Stimulated activated CD4-positive, alpha-beta T cell treated with anti-CD3 and anti-CD28 coated beads, Interleukin-4, amount 100 ng/mL, for 4 hours (primary cell): Measurements from ENCODE around the gene ATP9A.
A peak's percentile ranks its signal among the peaks of the same experiment; 100 is the strongest.

Experiments
- DNase-seq, 2 experiments: peaks; one replicate each; pipeline ENCODE4 v3.0.0-alpha.2; 2020

The ATP9A gene

DNA sequence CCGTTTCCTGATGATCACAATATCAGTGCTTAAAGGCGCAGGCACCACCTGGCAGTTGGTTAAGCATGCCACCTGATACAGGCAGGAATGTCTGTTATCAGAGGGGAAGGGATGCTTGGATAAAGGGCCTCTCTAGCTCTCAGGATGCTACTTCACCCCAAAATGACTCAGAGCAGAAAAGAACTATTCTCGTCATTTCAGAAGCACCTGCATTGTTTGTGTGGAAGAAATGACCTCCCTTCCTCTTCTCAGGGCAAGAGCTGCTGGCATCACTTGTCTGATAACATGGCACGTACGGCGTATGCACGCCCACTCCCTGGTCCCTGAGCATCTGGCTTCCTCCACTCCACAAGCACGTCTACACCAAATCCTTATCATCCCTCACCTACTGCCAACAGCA is 47.3 kb downstream of the ATP9A start:
- DNase-seq = no peak

GRCh38 chr20:51720384-51720783 is 47.8 kb downstream of the ATP9A start:
- DNase-seq = no peak

- no peak for DNase-seq
Observed at GRCh38 chr20:51715856-51716185, 52.4 kb downstream of the ATP9A start.

DNA sequence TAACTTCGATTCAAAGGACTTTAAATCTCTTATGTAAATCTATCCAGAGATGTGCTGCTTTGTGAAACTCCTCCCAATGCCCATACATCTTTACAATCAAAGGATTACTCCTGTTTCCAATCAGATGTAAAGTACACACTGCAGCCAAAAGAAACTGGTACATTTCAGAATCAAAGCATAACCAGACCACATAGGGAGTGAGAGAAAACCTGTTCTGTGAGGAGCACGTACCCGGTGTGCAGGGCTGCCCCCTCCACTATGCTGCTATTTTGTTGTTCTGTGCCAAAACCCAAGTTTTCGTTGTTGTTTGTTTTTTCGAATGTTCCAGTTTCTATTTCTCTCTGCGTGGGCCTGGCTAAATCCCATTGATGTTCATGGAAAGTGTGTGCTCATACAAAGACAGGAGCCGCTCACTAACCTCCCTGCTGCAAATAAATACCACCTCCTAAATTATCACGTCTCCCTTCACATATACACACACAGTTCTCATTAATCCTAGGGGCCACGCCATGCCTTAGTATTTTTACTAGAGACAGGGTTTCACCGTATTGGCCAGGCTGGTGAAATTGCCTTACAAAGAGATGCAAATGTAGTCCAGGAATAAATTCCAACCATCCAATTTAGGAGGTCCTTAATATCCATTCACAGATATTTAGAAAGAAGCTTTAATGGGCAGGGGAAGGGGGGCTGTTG is 52.9 kb downstream of the ATP9A start:
- DNase-seq = no peak

- DNase-seq = no peak
Observed at GRCh38 chr20:51713213-51713598, 55.0 kb downstream of the ATP9A start.

- DNase-seq = no peak
Observed at GRCh38 chr20:51712501-51713212, 55.5 kb downstream of the ATP9A start.

GRCh38 chr20:51711426-51711825 is 56.8 kb downstream of the ATP9A start:
- no peak for DNase-seq

GRCh38 chr20:51710361-51710894 is 57.8 kb downstream of the ATP9A start:
- DNase-seq = no peak

DNA sequence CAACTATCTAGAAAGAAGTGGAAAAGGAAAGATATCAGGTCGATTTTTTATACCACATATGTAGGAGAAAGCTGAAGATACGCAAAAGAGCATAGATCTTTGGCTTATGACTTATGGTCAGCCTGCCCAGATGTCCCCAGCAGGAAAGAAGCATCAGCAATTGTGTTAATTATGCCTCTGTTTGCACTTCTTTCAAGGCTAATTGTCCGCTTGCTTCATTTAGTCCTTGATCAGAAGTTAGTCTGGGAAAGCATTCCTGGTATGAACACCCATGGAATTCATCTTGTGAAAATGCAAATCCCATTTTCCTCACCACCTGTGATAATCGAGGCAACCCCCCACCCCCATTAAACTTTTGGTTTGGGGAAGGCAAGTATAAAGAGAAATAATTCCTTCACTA is 62.8 kb downstream of the ATP9A start:
- no peak for DNase-seq

- DNase-seq = no peak
Observed at GRCh38 chr20:51703400-51704287, 64.5 kb downstream of the ATP9A start.

DNA sequence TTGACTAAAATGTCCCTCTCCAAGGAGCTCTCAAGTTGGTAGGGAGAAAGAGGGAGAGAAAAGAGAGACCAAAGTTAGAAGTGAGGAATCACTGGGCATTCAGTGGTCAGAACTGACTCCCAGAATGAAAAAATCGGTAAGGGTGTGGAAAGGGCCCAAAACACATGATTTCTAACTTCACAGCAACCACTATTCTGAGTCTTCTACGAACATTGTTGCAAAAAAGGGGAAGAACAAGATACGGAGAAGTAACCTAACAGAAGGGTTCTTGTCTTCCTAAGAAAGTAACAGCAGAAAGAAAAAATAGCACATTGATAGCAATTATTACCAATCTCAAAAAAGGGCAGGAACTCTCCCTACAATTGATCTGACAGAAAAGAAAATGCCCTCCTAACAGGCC is 65.6 kb downstream of the ATP9A start:
- no peak for DNase-seq

DNA sequence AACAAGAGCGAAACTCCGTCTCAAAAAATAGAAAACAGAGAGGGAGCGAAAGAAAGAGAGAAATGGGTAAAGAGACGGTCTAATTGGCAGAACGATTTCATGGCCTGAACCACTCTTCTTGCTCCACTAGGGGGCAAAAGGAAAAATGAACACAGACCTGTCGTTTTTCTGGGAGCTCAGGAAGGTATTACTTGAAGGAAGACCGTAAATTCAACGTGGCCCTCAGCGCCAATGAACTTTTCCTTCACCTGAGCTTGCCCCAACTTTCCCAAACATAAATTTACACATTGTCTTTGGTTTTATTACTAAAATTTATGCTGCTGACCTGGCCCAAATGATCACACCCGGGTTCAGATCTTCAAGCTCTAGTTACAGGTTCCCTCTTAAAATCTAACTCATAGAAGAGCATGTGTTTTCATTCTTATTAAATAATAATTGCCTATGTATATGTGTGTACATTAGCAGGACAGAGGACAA is 67.3 kb downstream of the ATP9A start:
- DNase-seq = no peak

DNA sequence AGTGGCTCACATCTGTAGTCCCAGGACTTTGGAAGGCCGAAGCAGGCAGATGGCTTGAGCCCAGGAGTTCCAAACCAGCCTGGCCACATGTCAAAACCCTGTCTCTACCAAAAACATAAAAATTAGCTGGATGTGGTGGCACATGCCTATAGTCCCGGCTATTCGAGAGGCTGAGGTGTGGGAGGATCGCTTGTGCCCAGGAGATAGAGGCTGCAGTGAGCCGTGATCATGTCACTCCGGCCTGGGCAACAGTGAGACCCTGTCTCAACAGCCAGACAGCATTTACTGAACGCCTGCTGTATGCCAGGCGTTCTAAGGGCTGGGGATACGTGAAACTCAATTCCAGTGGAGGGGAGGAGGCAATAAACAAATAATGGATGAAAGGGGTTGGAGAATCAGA is 69.9 kb downstream of the ATP9A start:
- DNase-seq = no peak

DNA sequence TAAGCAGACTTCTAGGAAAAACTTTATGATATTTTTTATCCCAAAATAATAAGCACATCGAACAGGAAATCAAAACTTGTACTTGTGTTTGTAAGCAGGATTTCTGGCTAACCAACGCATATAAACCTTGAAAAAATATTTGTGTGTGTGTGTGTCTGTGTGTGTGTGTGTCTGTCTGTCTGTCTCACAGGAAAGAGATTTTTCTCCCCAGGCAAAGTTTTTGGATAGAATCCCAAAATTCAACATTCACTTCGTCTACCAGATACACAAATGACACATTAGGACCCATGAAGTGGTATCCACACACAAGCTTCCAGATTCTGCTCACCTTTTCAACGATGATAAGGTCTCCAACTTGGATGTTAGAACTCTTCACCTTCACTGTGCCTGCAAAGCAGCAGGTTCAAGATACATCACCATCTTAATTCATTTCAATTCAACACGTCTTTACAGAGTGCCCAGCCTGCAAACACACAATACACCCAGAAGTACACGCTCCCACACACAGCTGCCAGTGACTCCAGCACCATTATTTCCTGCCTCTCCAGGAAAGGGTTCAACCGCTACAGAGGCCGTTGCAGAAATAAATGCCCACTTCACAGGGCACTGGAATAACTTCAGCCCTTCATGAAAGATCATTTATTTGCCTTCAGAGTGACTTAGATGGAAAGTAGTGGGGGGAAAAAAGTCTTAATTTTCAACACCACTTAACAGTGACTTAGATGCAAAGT is 70.9 kb downstream of the ATP9A start:
- DNase-seq = no peak

GRCh38 chr20:51696304-51697071 is 71.7 kb downstream of the ATP9A start:
- DNase-seq = no peak

- DNase-seq = peak in 1 of 2 experiments; percentile 2
Observed at GRCh38 chr20:51695574-51696303, 72.5 kb downstream of the ATP9A start.

DNA sequence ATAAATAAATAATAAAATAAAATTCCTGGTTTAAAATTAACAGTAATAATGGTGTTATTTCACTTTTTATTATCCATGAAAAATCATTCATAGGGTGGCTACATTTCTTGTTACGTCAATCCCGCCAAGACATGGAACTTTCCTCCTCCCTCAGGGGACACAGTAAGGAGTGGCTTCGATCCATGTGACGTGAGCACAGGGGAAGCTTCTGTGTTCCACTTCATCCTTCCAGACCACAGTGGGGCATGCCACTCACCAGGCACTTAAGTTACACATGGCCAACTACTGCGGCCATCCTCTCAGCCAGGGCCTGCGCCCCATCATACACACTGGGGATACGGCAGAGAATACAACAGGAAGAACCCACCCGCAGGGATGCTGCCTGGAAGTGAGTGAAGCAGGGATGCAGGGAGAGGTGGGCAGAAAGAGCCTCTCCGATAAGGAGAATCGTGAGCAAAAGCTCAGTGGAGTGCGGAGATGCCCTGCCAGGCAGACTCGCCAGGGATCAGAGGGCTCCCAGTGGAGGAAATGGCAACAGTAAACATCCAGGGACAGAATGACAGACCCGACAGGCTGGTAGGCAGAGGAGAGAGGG is 75.3 kb downstream of the ATP9A start:
- no peak for DNase-seq

GRCh38 chr20:51691703-51692102 is 76.5 kb downstream of the ATP9A start:
- DNase-seq = no peak

GRCh38 chr20:51688600-51689244 is 79.5 kb downstream of the ATP9A start:
- no peak for DNase-seq

GRCh38 chr20:51687630-51688029 is 80.6 kb downstream of the ATP9A start:
- DNase-seq = no peak
